Breast epithelium (tissue), 4 donors: ENCODE data around the gene RAB29. TPM values are rescaled to one million over a fixed set of nuclear protein-coding genes. Genes with fewer than 3 reads are reported as not detected.
A peak's percentile ranks its signal among the peaks of the same experiment; 100 is the strongest.

ENCODE experiments used
- DNase-seq, 2 donors: peaks; one replicate each; pipeline ENCODE4 v3.0.0-alpha.2; 2019; ENCODE audit warnings: low spot score in 2 of 2
- H3K27ac ChIP-seq, 2 donors: fragments of 200-600 bp; sonication (generic) in 1 of 2; one replicate each; pipeline ENCODE4 v1.5.1; 2016 to 2019; ENCODE audit warnings: mild to moderate bottlenecking in 1 of 2
- H3K27me3 ChIP-seq, 2 donors: fragments of 200-600 bp; sonication (generic) in 1 of 2; one replicate each; pipeline versions ENCODE4 v1.5.1 to v1.6.0; 2017 to 2019; ENCODE audit warnings: control low read depth in 1 of 2, mild to moderate bottlenecking in 1 of 2
- H3K36me3 ChIP-seq: fragments of 200-600 bp; one replicate; pipeline ENCODE4 v1.5.1; 2019
- H3K4me1 ChIP-seq, 2 donors: fragments of 200-600 bp; sonication (generic); one replicate each; pipeline ENCODE4 v1.5.1; 2016 to 2019; ENCODE audit warnings: control low read depth in 1 of 2
- H3K4me3 ChIP-seq, 3 donors: fragments of 200-600 bp; sonication (generic); 1 replicate in 2 of 3; 2 replicates in 1 of 3; pipeline ENCODE4 v1.5.1; 2016 to 2019; ENCODE audit warnings: mild to moderate bottlenecking in 3 of 3, moderate library complexity in 2 of 3
- H3K9me3 ChIP-seq, 2 donors: fragments of 200-600 bp; sonication (generic) in 1 of 2; one replicate each; pipeline ENCODE4 v1.5.1; 2016 to 2019; ENCODE audit warnings: control low read depth in 1 of 2
- POLR2A ChIP-seq: fragments of 450-650 bp; IDR thresholded peaks from one replicate; pipeline ENCODE4 v1.6.1; 2016; ENCODE audit warnings: antibody characterized with exemption, mild to moderate bottlenecking, moderate library complexity
- POLR2AphosphoS5 ChIP-seq, 3 donors: sonication (generic); formaldehyde crosslinking; IDR thresholded peaks; one replicate each; pipeline ENCODE4 v1.6.1; 2017; ENCODE audit warnings: antibody characterized with exemption in 3 of 3
- intact Hi-C: fragments of 100-400 bp; cut with DNase I; formaldehyde crosslinking; loops from one replicate; pipeline ENCODE4 v1.15.1; 2023; ENCODE audit warnings: low total_unique reads
- total RNA-seq, 3 donors: library from RNA; depleted of rRNA; stranded (reverse); fragments of >200 nt; gene quantifications; one replicate each; pipeline ENCODE4 v1.1.0, GENCODE V29; 2016
- TF ChIP-seq, protein P1 (sequence below), 3 donors: fragments of 450-650 bp; IDR thresholded peaks; one replicate each; pipeline ENCODE4 v1.5.1; 2016 to 2017; ENCODE audit warnings: antibody characterized with exemption in 3 of 3, mild to moderate bottlenecking in 3 of 3, moderate library complexity in 3 of 3

RAB29 gene
- total RNA-seq, 3 donors from 2014 or later = 22.4 to 30.3 (median 23.9) TPM

DNA sequence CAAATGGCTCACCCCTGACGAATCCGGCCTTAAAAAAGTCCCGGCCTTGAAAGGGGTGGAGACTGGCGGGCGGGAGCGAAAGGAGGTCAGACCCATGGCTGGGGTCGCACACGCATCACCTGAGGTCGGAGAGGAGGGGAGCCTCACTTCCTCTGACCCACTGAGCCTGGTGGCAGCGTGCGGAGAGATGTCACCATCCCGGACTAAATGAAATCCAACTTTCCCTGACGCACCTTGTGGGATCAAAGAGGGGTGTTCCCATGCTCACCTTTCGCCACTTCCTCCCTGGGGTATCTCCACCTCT is 38.4 kb upstream of the RAB29 start:
- Histone ChIP-seq H3K9me3 (no peaks in the 10 kb centered on the region), H3K27me3 (no peaks in the 10 kb centered on the region), H3K4me3 (peak overlapping the region; percentile 83 to 93 (median 90)), H3K4me1 (no peaks in the 10 kb centered on the region), H3K27ac (peak overlapping the region; percentile 89 to 96), H3K36me3 (no peaks in the 10 kb centered on the region)
- intact Hi-C loops = no loop called here
- no peak for DNase-seq
- TF ChIP-seq, protein P1, sequence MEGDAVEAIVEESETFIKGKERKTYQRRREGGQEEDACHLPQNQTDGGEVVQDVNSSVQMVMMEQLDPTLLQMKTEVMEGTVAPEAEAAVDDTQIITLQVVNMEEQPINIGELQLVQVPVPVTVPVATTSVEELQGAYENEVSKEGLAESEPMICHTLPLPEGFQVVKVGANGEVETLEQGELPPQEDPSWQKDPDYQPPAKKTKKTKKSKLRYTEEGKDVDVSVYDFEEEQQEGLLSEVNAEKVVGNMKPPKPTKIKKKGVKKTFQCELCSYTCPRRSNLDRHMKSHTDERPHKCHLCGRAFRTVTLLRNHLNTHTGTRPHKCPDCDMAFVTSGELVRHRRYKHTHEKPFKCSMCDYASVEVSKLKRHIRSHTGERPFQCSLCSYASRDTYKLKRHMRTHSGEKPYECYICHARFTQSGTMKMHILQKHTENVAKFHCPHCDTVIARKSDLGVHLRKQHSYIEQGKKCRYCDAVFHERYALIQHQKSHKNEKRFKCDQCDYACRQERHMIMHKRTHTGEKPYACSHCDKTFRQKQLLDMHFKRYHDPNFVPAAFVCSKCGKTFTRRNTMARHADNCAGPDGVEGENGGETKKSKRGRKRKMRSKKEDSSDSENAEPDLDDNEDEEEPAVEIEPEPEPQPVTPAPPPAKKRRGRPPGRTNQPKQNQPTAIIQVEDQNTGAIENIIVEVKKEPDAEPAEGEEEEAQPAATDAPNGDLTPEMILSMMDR (IDR thresholded peaks at IDR 0.05) = no peak
- TF ChIP-seq POLR2A (no peak), POLR2AphosphoS5 (IDR thresholded peaks at IDR 0.05) (no peak)

DNA sequence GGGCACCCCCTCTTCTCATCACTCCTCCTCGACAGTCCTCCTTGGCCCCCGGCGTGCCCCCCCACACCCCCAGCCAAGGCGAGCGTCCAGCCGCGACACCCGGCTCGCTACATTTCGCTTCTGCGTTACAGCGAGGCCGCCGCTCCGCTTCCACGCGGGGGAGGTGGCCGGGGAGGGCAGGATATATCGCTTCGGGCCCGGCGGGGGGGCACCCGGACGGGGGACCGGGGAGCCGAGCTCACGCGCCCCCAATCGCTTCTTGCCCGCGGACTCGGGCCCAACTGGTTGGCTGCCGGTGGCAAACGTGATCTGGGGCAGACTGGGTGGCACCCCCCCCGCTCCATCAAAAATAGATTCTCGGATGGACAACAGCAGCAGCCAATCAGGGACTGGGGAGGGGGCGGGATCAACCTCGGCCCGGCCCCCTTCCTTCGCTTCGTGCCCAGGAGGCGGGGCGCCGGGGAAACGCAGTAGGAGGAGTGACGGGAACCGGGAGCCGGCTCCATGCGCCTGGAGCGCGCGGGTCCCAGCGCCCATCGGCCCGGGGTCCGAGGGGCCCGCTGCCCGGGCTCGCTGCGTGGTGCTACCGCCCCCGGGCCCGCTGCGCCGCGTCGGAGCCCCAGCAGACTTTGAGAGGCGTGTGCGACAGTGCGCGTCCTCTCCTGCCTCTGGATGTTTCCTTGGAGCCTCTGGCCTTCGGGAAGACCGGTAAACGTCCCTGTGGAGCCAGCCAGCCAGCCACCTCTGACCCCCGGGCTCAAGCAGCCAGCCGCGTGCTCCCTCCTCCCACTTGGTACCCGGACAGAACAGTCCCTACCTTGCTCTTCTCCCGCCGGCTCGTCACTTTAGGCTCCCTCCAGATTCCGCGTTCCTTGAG is 37.8 kb upstream of the RAB29 start, which contains the start of gene SLC41A1:
Gene SLC41A1, minus strand, starts transcription at position 321 of the 877 bp plus-strand sequence. CDS start 2,757 bp downstream, outside the sequence.
- TF ChIP-seq POLR2A (peak; percentile 31), POLR2AphosphoS5 (IDR thresholded peaks at IDR 0.05) (peak; percentile 65 to 73 (median 65))
- TF ChIP-seq, protein P1 (IDR thresholded peaks at IDR 0.05) = no peak
- Histone ChIP-seq H3K36me3 (no peaks in the 10 kb centered on the region), H3K4me3 (peak within 1 kb of the TSS; percentile 83 to 93 (median 90)), H3K9me3 (no peaks in the 10 kb centered on the region), H3K27ac (peak within 1 kb of the TSS; percentile 89 to 96), H3K4me1 (no peaks in the 10 kb centered on the region), H3K27me3 (no peaks in the 10 kb centered on the region)
- peak; percentile 90 to 93 for DNase-seq
- intact Hi-C loops = no loop called here

DNA sequence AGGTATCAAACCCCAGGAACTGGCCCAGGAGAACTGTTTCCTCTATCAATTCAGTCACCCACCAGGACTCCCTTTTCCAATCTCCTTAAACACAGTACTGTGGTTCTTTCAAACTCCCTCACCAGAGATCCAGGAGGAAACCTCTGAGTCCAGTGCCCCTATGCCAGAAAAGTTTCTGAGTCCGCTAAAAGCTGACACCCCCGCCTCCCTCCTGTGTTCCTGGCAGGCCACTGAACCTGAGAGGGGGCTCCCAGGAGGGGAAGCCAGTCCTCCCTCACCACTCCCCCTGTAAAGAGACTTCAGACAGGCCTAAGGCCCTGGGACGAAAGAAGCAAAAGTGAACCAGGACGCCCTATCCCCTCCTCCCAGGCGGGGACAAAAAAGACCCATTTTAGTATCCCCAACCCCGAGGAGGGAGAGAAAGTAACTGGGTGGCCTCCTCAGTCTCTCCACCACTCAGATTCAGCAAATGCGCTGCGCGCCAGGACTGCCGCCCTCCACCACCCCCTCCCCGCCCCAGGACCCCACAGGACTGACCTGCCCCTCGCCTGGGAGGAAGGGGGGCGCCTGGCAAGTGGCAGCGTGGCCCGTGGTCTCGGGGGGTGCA is 37.1 kb upstream of the RAB29 start:
- TF ChIP-seq POLR2AphosphoS5 (IDR thresholded peaks at IDR 0.05) = no peak
- TF ChIP-seq POLR2A = no peak
- DNase-seq = peak in 1 of 2 donors; percentile 26
- H3K27ac ChIP-seq = peak overlapping the region; percentile 89 to 96
- no peaks in the 10 kb centered on the region for H3K36me3 ChIP-seq
- no peaks in the 10 kb centered on the region for H3K9me3 ChIP-seq
- H3K4me3 ChIP-seq = peak overlapping the region; percentile 83 to 93 (median 90)
- intact Hi-C loops = no loop called here
- no peaks in the 10 kb centered on the region for H3K27me3 ChIP-seq
- no peaks in the 10 kb centered on the region for H3K4me1 ChIP-seq

DNA sequence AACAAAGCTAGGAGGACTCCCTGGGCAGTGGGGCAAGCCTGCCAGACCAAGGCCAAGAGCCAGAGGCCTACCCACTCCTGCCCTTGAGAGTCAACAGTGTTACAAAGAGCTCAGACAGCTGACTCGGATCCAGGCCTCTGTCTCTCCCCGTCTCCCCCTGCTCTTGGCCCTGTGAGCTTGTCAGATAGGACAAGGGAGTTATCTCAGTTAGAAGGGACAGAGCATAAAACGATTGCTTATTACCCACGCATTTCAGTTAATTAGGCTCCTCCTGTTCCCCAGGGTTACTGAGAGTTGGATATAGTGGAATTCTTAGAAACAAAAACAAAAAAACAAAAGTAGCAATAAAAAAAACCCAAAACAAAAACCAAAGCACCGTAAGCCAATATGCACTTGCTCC is 36.4 kb upstream of the RAB29 start:
- H3K27me3 ChIP-seq = no peaks in the 10 kb centered on the region
- intact Hi-C loops = no loop called here
- no peaks in the 10 kb centered on the region for H3K9me3 ChIP-seq
- TF ChIP-seq POLR2AphosphoS5 (IDR thresholded peaks at IDR 0.05) (no peak), POLR2A (no peak)
- TF ChIP-seq, protein P1 (IDR thresholded peaks at IDR 0.05) = no peak
- no peak for DNase-seq
- peak overlapping the region in 1 of 2 donors; percentile 96 for H3K27ac ChIP-seq
- H3K4me3 ChIP-seq = peak overlapping the region; percentile 83 to 93 (median 90)
- H3K4me1 ChIP-seq = no peaks in the 10 kb centered on the region
- no peaks in the 10 kb centered on the region for H3K36me3 ChIP-seq

DNA sequence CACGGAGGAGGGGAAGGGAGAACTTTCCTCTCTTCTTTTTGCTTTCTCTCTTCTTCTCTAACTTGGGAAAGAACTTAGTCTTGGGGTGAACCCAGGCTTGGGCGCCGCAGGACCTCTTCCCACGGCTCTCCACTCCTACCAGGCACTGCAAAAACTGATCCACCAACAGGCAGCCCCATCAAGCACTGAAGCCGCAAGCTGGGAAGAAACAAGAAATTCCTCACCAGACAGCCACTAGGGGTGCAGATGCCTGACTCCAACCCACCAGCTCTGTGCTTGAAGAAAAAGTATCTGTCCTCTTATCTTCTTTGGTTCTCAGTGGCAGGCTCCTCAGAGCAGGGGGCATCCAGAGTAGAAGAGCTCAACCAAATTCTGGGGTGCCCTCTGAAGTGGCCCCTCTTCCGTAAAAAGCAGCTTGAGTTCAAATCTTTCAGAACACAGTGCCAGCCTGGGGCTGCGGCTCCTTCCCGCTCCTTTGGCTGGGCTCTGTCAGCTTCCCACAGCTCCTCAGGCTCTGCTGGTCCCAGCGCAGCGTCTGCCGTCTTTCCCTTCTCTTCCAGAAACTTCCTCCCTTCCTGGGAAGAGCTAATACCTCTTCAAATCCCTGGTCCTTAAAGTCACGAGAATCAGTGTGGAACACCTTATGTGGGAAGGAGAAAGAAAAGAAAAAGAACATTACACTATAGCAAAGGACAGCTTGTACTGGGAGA is 35.3 kb upstream of the RAB29 start:
- H3K4me3 ChIP-seq = peak overlapping the region in 1 of 3 donors; percentile 44
- H3K9me3 ChIP-seq = no peaks in the 10 kb centered on the region
- no peaks in the 10 kb centered on the region for H3K4me1 ChIP-seq
- no peaks in the 10 kb centered on the region for H3K27me3 ChIP-seq
- DNase-seq = no peak
- intact Hi-C loops = no loop called here
- TF ChIP-seq POLR2AphosphoS5 (IDR thresholded peaks at IDR 0.05) (no peak), POLR2A (no peak)
- TF ChIP-seq, protein P1 (IDR thresholded peaks at IDR 0.05) = peak in 1 of 3 donors; percentile 18
- no peaks in the 10 kb centered on the region for H3K36me3 ChIP-seq
- H3K27ac ChIP-seq = no peak overlapping the region
